Inflammatory macrophage treated with lipopolysaccharide for 4 hours (primary cell): ENCODE data around the gene ABCA2.

Source experiments
- DNase-seq: peaks from one replicate; pipeline ENCODE4 v3.0.0-alpha.2; 2020

ABCA2 gene, protein sequence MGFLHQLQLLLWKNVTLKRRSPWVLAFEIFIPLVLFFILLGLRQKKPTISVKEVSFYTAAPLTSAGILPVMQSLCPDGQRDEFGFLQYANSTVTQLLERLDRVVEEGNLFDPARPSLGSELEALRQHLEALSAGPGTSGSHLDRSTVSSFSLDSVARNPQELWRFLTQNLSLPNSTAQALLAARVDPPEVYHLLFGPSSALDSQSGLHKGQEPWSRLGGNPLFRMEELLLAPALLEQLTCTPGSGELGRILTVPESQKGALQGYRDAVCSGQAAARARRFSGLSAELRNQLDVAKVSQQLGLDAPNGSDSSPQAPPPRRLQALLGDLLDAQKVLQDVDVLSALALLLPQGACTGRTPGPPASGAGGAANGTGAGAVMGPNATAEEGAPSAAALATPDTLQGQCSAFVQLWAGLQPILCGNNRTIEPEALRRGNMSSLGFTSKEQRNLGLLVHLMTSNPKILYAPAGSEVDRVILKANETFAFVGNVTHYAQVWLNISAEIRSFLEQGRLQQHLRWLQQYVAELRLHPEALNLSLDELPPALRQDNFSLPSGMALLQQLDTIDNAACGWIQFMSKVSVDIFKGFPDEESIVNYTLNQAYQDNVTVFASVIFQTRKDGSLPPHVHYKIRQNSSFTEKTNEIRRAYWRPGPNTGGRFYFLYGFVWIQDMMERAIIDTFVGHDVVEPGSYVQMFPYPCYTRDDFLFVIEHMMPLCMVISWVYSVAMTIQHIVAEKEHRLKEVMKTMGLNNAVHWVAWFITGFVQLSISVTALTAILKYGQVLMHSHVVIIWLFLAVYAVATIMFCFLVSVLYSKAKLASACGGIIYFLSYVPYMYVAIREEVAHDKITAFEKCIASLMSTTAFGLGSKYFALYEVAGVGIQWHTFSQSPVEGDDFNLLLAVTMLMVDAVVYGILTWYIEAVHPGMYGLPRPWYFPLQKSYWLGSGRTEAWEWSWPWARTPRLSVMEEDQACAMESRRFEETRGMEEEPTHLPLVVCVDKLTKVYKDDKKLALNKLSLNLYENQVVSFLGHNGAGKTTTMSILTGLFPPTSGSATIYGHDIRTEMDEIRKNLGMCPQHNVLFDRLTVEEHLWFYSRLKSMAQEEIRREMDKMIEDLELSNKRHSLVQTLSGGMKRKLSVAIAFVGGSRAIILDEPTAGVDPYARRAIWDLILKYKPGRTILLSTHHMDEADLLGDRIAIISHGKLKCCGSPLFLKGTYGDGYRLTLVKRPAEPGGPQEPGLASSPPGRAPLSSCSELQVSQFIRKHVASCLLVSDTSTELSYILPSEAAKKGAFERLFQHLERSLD (N-terminal part only)

DNA sequence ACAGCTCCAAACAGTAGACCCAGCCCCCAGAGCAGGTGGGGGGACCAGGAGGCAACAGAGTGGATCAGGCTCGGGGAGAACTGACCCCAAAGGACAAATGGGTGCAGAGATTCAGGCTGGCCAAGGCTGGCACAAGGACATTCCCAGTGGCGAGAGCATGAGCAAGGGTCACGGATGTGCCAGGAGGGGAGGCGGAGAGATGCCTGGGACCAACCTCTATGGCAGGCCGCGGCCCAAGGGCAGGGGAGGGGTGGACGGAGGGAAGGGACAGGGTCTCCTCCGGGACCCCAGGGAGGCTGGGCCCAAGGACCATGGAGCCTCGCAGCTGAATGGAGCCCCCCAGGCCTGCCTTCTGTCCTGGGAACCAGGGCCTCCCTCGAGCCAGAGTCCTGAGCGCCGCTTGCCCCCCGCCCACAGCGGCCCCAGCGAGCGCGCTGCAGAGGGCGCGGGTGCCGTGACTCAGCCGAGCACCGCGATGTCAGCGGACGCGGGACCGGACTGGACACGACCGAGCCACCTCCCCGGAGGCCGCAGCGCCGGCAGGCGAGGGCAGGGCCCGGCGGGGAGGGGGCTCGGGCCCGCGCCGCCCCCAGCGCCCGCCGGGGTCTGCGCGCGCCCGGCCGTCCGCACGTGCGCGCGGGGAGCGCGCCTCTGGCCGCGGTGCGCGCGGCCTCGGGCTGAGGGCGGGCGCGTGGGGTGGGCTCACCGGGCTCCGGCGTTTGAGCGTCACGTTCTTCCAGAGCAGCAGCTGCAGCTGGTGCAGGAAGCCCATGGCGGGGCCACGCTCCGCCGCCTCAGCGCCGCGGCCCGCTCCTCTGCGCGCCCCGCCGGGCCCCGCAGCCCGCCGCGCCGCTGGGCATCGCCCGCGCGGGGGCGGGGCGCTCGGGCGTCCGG, at the start of gene ABCA2:
TSS of gene ABCA2 (minus strand) at position 869 of the 894 bp plus-strand sequence. CDS start at position 772, 97 bp downstream.
- no peak for DNase-seq

- DNase-seq, result peak; percentile 80
Observed at GRCh38 chr9:137077010-137077747, 49.1 kb upstream of the ABCA2 start, which contains the start of gene UAP1L1. Gene UAP1L1, plus strand, starts transcription at chr9:137077517. Its CDS starts 16 bp downstream, at chr9:137077533.

DNA sequence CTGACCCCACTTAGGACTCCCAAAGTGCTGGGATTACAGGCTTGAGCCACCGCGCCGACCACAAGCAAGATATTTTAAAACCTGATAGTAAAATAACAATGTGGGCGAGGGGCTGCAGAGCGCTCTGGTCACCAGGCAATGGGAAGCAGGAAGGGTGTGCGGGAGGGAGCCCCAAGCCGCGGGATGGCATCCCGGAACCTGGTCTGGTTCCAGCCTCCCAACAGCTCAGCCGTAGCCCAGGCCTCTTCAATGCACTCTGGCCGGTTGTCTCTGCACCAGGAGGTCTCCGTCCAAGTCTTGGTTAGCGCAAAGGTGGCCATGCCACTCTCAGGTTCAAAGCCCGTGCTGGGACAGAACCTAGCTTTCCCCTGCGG, 48.6 kb upstream of the ABCA2 start:
- DNase-seq, result no peak

DNA sequence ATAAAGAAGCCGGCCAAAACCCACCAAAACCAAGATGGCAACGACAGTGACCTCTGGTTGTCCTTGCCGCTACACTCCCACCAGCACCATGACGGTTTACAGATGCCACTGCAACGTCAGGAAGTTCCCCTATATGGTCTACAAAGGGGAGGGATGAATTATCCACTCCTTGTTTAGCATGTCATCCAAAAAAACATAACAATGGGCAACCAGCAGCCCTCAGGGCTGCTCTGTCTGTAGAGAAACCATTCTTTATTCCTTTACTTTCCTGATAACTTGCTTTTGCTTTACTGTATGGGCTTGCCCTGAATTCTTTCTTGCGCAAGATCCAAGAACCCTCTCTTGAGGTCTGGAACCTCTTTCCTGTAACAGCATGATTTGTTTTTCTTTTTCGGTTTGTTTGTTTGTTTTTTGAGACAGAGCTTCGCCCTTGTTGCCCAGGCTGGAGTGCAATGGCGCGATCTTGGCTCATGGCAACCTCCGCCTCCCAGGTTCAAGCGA, 47.3 kb upstream of the ABCA2 start:
- peak; percentile 41 for DNase-seq

DNA sequence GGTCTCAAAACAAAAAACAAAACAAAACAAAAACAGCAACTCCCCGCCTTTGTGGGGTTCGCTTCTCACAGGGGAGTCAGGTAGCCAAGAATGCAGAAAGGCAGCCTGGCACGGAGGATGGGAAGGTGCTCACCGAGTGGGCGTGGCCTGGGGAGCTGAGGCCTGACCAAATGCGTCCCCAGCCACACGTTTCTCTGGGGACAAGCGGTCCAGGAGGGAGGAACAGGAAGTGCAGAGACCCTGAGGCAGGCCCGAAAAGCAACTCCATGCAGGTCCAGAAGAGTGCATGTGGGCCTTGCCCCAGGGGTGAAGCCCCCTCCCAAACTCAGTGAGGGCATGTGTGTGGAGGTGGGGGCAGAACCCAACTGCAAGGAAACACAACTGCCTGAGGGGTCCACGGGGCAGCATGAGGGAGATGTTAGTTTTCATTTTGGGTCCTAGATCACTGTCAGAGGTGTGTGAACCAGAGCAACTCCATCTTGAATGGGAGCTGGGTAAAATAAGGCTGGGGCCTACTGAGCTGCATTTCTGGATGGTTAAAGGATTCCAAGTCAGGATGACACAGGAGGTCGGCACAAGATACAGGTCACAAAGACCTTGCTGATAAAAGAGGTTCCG, 46.7 kb upstream of the ABCA2 start:
- DNase-seq, result no peak

DNA sequence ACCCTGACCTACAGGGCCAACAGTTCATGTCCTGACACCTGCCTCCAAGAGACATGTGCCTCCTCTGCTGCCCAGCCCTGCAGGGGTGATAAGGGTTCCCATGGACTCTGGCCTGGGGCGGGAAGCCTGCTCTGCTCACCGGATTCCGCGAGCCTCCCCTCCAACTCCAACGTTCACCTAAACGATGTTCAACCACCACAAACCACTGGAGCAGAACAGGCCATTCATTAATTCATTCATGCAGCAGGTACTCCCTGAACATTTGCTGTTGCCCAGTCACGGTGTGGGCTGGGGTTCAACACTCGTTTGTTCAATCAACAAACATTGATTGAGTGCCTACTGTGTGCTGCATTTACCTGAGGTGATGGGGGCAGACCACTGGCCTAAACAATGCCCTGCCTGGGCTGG, 46.0 kb upstream of the ABCA2 start:
- no peak for DNase-seq

GRCh38 chr9:137071282-137071681, 43.2 kb upstream of the ABCA2 start:
- no peak for DNase-seq

DNA sequence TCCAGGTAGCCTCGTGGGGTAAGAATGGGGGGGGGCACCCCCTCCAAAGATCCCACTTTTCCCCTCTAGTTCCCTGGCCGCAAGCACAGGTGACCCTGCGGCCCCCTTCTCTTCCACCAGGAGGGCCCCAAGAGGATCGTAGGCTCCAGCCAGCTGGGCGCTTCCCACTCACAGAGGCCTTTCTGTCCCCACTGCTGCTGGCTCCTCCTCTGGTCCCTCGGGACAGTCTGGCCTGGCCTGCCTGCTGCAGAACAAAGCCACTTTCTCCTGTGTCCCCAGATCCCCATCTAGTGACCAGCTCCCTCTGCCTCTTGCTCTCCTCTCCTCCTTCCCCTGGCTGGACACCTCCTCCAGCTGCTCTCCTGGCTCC, 42.9 kb upstream of the ABCA2 start:
- DNase-seq, result peak; percentile 14

- peak; percentile 93 for DNase-seq
Observed at GRCh38 chr9:137070201-137070905, 42.3 kb upstream of the ABCA2 start, which contains the start of gene SAPCD2. Gene SAPCD2, minus strand, starts transcription at chr9:137070557. Its CDS starts 97 bp downstream, at chr9:137070460.

DNA sequence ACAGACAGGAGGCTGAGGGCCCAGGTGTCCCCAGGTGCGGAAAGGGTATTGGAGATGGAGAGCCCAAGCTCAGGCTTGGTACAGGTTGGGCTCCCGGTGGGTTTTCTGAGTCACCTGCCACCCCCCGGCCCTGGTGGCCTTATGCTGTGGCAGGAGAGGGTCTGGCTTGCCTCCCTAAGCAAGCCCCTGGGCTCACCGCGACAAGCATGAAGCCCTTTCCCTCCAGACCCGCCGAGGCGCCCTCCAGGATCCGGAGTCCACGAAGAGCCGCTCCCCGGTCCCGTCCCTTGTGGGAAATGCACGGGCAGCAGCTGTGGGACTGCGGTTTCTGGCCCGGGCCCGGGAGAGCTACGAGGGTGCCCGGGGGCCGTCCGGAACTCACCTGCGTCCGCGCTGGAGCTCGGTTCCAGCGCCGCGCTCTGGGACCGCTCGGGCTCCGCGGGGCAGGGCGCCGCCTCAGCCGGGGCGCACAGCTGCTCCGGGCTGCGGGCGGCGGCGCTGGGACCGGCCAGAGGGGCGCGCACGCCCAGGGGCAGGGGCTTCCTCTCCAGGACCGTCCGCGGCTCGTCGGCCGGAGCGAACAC, 41.6 kb upstream of the ABCA2 start:
- DNase-seq, result no peak

- DNase-seq, result no peak
Observed at GRCh38 chr9:137068539-137069507, 40.8 kb upstream of the ABCA2 start.

DNA sequence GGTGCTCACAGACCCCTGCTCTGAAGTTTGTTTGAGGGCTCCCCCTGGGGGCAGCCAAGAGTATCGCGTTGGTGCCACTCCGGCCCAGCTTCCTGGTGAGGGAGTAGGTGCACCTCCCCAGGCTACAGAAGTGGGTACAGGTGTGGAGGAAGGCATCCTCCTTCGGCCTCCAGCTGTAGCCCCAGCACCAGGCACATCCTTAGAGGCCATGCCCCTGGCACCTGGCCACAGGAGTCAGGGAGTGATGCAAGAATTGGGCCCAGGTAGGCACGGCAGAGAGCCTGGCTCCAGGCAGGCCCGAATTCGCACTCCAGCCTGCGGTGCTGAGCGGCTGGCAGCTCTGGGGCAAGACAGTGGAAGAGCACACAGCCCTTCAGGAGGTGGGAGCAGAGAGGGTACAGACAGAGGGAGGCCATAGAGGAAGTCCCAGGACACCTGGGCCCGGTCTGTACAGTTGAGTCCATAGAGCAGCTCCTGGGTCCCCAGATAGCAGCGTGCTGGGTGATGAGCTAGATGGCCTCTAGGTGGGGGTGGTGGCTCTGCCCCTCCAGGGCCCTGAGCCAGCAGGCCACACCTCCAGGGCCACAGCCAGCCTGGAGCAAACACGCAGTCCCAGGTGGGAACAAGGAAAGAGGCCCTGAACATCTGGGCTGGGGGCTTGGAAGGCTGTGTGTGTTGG, 40.0 kb upstream of the ABCA2 start:
- DNase-seq, result peak; percentile 77

DNA sequence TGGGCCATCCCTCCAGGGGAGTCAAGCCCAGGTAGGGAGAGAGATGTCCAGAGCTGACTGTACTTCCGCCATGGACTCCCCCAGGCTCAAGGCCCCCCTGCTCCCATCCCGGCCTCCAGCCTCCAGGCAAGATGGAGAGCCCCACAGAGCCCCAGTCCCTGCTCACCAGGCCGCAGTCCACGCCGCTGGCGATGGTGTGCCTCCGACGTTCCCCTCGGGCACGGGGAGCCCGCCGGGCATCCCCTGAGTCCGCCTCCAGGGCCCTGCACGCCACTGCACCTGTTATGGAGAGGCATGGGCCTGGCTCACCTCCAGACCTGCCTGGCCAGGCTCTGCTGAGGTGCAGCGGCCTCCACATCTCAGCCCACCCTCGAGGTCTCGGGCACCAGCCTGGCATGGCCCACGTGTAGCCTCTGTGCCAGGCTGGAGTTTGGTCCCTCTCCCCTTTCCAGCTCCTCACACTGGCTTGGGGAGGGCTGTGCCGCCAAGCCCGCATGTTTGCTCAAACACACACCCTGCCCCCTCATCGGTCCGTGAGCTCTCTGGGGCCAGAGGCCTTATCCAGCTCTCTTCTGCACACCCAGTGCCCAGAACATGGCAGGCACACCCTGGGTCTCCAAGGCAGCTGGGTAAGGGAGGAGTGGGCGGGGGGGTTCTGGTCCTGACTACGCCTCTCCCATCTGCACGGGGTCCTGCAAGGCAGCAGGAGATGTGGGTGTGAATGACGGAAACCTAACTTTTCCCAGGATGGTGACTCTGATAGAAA, 38.2 kb upstream of the ABCA2 start:
- DNase-seq, result no peak

- no peak for DNase-seq
Observed at GRCh38 chr9:137065336-137065967, 37.4 kb upstream of the ABCA2 start.

DNA sequence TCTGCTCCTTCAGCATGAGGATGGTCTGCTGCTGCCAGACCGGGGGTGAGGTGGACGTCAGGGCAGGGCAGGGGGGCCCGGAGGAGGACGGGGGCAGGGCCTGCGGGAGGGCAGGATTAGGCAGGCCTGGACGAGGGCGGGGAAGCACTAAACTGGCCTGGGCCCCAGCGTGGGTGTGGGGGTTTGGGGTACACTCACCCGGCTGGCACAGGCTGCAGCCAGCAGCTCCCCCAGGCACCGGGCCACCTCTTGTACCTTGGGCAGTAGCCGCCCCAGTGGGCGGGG, 36.8 kb upstream of the ABCA2 start:
- DNase-seq, result no peak
